ENCODE data around the gene SIPA1L3. TPM values are rescaled to one million over a fixed set of nuclear protein-coding genes. Genes with fewer than 3 reads are reported as not detected.

SIPA1L3 gene
- polyA plus RNA-seq, 1 of the 3 experiments (the other 2 are of a cell fraction), result 11.6 TPM

DNA sequence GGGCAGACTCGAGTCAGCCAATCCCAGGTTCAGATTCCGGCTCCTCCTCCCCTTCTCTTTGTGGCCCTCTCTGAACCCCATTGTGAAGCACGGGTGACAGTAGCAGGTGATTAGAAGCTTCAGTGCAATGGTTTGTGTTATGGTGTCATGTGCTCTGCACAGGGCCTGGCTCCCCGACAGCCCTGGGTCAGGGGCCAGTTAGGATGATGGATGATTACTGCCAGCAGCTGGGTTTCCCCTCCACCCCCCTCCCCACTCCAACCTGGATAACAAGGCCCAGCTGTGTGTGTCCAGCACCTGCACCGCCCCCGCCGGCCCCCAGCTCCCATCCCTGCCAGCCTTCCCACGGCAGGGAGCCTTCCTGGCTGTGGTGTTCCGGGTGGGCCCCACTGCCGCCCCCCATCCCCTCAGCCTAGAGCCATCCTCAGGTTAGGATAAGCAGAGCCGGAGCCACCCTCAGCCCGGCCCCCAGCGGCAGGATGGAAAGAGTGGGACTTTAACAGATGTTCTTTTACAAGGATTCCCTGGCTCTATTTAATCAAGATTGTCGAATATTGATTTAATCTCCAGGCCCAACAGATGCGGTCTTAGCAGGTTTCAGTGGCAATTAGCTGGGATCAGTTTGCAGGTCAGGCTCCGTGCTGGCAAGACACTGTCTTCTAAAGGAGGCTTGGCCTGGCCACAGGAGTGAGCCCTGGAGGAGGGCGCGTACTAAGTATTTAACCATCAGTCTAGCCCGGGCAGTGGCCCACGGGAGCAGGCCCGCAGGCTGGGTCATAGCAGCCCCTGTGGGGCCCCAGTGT is 156.2 kb downstream of the SIPA1L3 start (continued):
- peak in 1 of 2 experiments; percentile 82; a peak in 2 of 4 replicates for TF ChIP-seq EP300 (IDR thresholded peaks at IDR 0.05; ENCODE audit: borderline replicate concordance in 1 of 2, low read depth in 1 of 2, low read length in 1 of 2)
- no peak for TF ChIP-seq TAF1 (IDR thresholded peaks at IDR 0.05; ENCODE audit: borderline replicate concordance, low read depth, low read length)
- TF ChIP-seq, protein P1, sequence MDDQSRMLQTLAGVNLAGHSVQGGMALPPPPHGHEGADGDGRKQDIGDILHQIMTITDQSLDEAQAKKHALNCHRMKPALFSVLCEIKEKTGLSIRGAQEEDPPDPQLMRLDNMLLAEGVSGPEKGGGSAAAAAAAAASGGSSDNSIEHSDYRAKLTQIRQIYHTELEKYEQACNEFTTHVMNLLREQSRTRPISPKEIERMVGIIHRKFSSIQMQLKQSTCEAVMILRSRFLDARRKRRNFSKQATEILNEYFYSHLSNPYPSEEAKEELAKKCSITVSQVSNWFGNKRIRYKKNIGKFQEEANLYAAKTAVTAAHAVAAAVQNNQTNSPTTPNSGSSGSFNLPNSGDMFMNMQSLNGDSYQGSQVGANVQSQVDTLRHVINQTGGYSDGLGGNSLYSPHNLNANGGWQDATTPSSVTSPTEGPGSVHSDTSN (IDR thresholded peaks at IDR 0.05), result peak; percentile 53
- TF ChIP-seq RAD21 (IDR thresholded peaks at IDR 0.05; ENCODE audit: low read length), result peak; percentile 30
- no peak for TF ChIP-seq RXRA (IDR thresholded peaks at IDR 0.05; ENCODE audit: borderline replicate concordance, low read depth)
- TF ChIP-seq GABPA (IDR thresholded peaks at IDR 0.05; ENCODE audit: low read depth), result no peak
- no peak for TF ChIP-seq USF1 (IDR thresholded peaks at IDR 0.05; ENCODE audit: borderline replicate concordance, low read depth)
- TF ChIP-seq REST (IDR thresholded peaks at IDR 0.05; ENCODE audit: low read depth, low read length), result no peak
- no peak for TF ChIP-seq FOXM1 (IDR thresholded peaks at IDR 0.05; ENCODE audit: low read depth)
- TF ChIP-seq MXI1 (IDR thresholded peaks at IDR 0.05; ENCODE audit: low read depth, low read length), result peak; percentile 84
- TF ChIP-seq FOXJ3 (CRISPR knock-in tag; IDR thresholded peaks at IDR 0.05), result peak; percentile 60
- TF ChIP-seq EZH2phosphoT487 (IDR thresholded peaks at IDR 0.05; ENCODE audit: borderline replicate concordance, low read depth), result no peak
- TF ChIP-seq, protein P2, sequence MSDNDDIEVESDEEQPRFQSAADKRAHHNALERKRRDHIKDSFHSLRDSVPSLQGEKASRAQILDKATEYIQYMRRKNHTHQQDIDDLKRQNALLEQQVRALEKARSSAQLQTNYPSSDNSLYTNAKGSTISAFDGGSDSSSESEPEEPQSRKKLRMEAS (IDR thresholded peaks at IDR 0.05; ENCODE audit: low read depth), result no peak
- no peak for TF ChIP-seq SIN3A (IDR thresholded peaks at IDR 0.05; ENCODE audit: borderline replicate concordance, low read depth, low read length)
- TF ChIP-seq JUND (IDR thresholded peaks at IDR 0.05), result no peak
- no peak for TF ChIP-seq TEAD4 (IDR thresholded peaks at IDR 0.05; ENCODE audit: borderline replicate concordance, insufficient read depth)
- no peak for TF ChIP-seq NRF1 (IDR thresholded peaks at IDR 0.05; ENCODE audit: low read depth, low read length)
- TF ChIP-seq, protein P3, sequence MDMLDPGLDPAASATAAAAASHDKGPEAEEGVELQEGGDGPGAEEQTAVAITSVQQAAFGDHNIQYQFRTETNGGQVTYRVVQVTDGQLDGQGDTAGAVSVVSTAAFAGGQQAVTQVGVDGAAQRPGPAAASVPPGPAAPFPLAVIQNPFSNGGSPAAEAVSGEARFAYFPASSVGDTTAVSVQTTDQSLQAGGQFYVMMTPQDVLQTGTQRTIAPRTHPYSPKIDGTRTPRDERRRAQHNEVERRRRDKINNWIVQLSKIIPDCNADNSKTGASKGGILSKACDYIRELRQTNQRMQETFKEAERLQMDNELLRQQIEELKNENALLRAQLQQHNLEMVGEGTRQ (IDR thresholded peaks at IDR 0.05; ENCODE audit: borderline replicate concordance, low read depth, low read length), result no peak
- no peak for TF ChIP-seq MEF2A (IDR thresholded peaks at IDR 0.05; ENCODE audit: borderline replicate concordance, low read depth)
- peak; percentile 56 for TF ChIP-seq CHD2 (IDR thresholded peaks at IDR 0.05; ENCODE audit: low read length, partially characterized antibody)

All from SK-N-SH (cell line).